ENCODE measurements around the gene ASCC1.

ASCC1 gene

GRCh38 chr10:72244573-72245038 is 28.5 kb upstream of the ASCC1 start:
- peak; percentile 48 for DNase-seq (ENCODE audit: low read depth)
- Histone ChIP-seq H3K4me3 (ENCODE audit: low read length) (peak overlapping the region; percentile 6), H3K9me3 (ENCODE audit: control insufficient read depth, low read length) (no peaks in the 10 kb centered on the region), H3K36me3 (ENCODE audit: control insufficient read depth, insufficient read depth, low read length, severe bottlenecking) (no peaks in the 10 kb centered on the region), H3K4me1 (ENCODE audit: control insufficient read depth, insufficient read depth, low read length) (peaks cover 62% of the 10 kb centered on the region), H3K9ac (ENCODE audit: low read length) (peak overlapping the region; percentile 82), H3K27me3 (replicated peaks; ENCODE audit: control insufficient read depth, insufficient read depth, low read length) (no peaks in the 10 kb centered on the region)

GRCh38 chr10:72243822-72244437 is 27.9 kb upstream of the ASCC1 start:
- Histone ChIP-seq H3K27me3 (replicated peaks; ENCODE audit: control insufficient read depth, insufficient read depth, low read length) (no peaks in the 10 kb centered on the region), H3K4me1 (ENCODE audit: control insufficient read depth, insufficient read depth, low read length) (peaks cover 57% of the 10 kb centered on the region), H3K36me3 (ENCODE audit: control insufficient read depth, insufficient read depth, low read length, severe bottlenecking) (no peaks in the 10 kb centered on the region), H3K4me3 (ENCODE audit: low read length) (peak overlapping the region; percentile 17), H3K9ac (ENCODE audit: low read length) (peak overlapping the region; percentile 82), H3K9me3 (ENCODE audit: control insufficient read depth, low read length) (no peaks in the 10 kb centered on the region)
- peak; percentile 98 for DNase-seq (ENCODE audit: low read depth)

- DNase-seq (ENCODE audit: low read depth) = peak; percentile 36
- H3K9ac ChIP-seq (ENCODE audit: low read length) = peak overlapping the region; percentile 23
- H3K4me3 ChIP-seq (ENCODE audit: low read length) = no peak overlapping the region
- H3K9me3 ChIP-seq (ENCODE audit: control insufficient read depth, low read length) = no peaks in the 10 kb centered on the region
- H3K4me1 ChIP-seq (ENCODE audit: control insufficient read depth, insufficient read depth, low read length) = peaks cover 44% of the 10 kb centered on the region
- H3K36me3 ChIP-seq (ENCODE audit: control insufficient read depth, insufficient read depth, low read length, severe bottlenecking) = no peaks in the 10 kb centered on the region
- no peaks in the 10 kb centered on the region for H3K27me3 ChIP-seq (replicated peaks; ENCODE audit: control insufficient read depth, insufficient read depth, low read length)
Observed at GRCh38 chr10:72242675-72243074, 26.6 kb upstream of the ASCC1 start.

DNA sequence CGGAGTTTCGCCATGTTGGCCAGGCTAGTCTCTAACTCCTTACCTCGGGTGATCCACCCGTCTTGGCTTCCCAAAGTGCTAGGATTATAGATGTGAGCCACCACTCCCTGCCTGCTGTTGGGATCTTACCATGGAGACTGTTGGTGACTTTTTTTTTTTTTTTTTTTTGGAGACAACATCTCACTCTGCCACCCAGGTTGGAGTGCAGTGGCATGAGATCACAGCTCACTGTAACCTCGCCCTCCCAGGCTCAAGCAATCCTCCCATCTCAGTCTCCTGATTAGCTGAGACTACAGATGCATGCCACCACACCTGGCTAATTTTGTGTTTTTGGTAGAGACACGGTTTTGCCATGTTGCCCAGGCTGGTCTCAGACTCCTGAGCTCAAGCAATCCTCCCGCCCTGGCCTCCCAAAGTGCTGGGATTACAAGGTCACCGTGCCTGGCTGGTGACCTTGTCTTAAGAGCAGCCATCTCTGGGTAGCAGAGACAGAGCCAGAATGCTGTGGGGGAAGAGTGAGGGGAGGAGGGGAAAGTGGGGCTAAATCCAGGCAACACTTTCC is 25.7 kb upstream of the ASCC1 start:
- peaks cover 36% of the 10 kb centered on the region for H3K4me1 ChIP-seq (ENCODE audit: control insufficient read depth, insufficient read depth, low read length)
- H3K27me3 ChIP-seq (replicated peaks; ENCODE audit: control insufficient read depth, insufficient read depth, low read length) = no peaks in the 10 kb centered on the region
- no peak overlapping the region for H3K4me3 ChIP-seq (ENCODE audit: low read length)
- DNase-seq (ENCODE audit: low read depth) = no peak
- no peak overlapping the region for H3K9ac ChIP-seq (ENCODE audit: low read length)
- no peaks in the 10 kb centered on the region for H3K9me3 ChIP-seq (ENCODE audit: control insufficient read depth, low read length)
- H3K36me3 ChIP-seq (ENCODE audit: control insufficient read depth, insufficient read depth, low read length, severe bottlenecking) = no peaks in the 10 kb centered on the region

DNA sequence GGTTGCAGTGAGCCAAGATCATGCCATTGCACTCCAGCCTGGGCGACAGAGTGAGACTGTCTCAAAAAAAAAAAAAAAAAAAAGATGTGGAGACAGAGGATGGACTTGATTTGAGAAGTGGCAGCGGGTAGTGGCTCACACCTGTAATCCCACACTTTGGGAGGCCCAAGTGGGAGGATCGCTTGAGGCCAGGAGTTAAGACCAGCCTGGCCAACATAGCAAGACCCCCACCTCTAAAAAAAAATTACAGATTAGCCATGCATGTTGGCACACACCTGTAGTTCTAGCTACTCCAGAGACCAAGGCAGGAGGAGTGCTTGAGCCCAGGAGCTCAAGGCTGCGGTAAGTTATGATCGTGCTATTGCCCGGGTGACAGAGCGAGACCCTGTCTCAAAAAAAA is 24.3 kb upstream of the ASCC1 start:
- H3K4me3 ChIP-seq (ENCODE audit: low read length) = no peak overlapping the region
- H3K9ac ChIP-seq (ENCODE audit: low read length) = no peak overlapping the region
- DNase-seq (ENCODE audit: low read depth) = no peak
- H3K9me3 ChIP-seq (ENCODE audit: control insufficient read depth, low read length) = no peaks in the 10 kb centered on the region
- peaks cover 9% of the 10 kb centered on the region for H3K36me3 ChIP-seq (ENCODE audit: control insufficient read depth, insufficient read depth, low read length, severe bottlenecking)
- H3K27me3 ChIP-seq (replicated peaks; ENCODE audit: control insufficient read depth, insufficient read depth, low read length) = no peaks in the 10 kb centered on the region
- peaks cover 26% of the 10 kb centered on the region for H3K4me1 ChIP-seq (ENCODE audit: control insufficient read depth, insufficient read depth, low read length)

DNA sequence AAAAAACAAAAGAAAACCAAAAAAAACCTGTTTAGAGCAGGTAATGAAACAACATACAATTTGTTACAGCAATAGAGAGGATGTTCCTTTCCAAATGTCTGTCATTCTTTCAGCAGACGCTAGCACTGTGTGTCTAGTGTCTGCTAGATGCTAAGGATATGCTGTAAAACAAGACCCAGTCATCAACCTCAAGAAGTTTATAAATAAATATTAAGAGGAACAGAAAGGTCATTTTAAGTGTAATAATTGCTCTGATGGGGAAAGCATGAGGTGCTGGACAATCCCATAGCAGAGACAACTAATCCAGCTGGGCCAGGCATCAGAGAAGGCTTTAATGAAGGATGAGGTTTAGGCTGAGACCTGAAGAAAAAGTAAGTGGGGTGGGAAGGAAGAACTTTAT is 23.3 kb upstream of the ASCC1 start:
- H3K9me3 ChIP-seq (ENCODE audit: control insufficient read depth, low read length) = no peaks in the 10 kb centered on the region
- H3K4me3 ChIP-seq (ENCODE audit: low read length) = no peak overlapping the region
- H3K4me1 ChIP-seq (ENCODE audit: control insufficient read depth, insufficient read depth, low read length) = peaks cover 17% of the 10 kb centered on the region
- H3K9ac ChIP-seq (ENCODE audit: low read length) = no peak overlapping the region
- no peak for DNase-seq (ENCODE audit: low read depth)
- H3K27me3 ChIP-seq (replicated peaks; ENCODE audit: control insufficient read depth, insufficient read depth, low read length) = no peaks in the 10 kb centered on the region
- H3K36me3 ChIP-seq (ENCODE audit: control insufficient read depth, insufficient read depth, low read length, severe bottlenecking) = peaks cover 15% of the 10 kb centered on the region

DNA sequence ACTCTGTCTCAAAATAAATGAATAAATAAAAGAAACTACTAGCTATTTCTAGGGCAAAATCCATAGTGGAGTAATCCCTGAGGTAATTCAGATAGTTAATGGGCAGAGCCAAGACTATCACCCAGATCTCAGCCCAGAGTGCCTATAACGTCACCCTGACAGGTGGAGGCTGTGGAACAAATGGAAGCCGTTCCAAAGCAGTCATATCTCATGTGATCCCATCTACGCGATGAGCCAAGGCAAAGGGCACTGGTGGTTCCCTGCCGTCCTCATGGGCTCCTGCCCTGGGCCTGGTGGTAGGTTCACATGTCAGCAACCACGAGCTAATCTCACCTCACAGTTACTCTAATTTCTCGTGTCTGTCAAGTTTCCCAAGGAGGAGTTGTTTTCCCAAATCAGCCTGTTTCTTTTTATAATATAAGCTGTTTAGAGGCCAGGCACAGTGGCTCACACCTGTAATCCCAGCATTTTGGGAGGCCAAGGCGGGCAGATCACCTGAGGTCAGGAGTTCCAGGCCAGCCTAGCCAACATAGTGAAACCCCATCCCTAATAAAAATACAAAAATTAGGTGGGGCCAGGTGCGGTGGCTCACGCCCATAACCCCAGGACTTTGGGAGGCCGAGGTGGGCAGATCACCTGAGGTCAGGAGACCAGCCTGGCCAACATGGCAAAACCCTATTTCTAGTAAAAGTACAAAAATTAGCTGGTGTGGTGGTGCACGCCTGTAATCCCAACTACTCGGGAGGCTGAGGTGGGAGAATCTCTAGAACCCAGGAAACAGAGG is 22.5 kb upstream of the ASCC1 start:
- Histone ChIP-seq H3K9me3 (ENCODE audit: control insufficient read depth, low read length) (no peaks in the 10 kb centered on the region), H3K36me3 (ENCODE audit: control insufficient read depth, insufficient read depth, low read length, severe bottlenecking) (peaks cover 21% of the 10 kb centered on the region), H3K4me3 (ENCODE audit: low read length) (no peak overlapping the region), H3K9ac (ENCODE audit: low read length) (no peak overlapping the region), H3K4me1 (ENCODE audit: control insufficient read depth, insufficient read depth, low read length) (peaks cover 11% of the 10 kb centered on the region), H3K27me3 (replicated peaks; ENCODE audit: control insufficient read depth, insufficient read depth, low read length) (no peaks in the 10 kb centered on the region)
- no peak for DNase-seq (ENCODE audit: low read depth)

DNA sequence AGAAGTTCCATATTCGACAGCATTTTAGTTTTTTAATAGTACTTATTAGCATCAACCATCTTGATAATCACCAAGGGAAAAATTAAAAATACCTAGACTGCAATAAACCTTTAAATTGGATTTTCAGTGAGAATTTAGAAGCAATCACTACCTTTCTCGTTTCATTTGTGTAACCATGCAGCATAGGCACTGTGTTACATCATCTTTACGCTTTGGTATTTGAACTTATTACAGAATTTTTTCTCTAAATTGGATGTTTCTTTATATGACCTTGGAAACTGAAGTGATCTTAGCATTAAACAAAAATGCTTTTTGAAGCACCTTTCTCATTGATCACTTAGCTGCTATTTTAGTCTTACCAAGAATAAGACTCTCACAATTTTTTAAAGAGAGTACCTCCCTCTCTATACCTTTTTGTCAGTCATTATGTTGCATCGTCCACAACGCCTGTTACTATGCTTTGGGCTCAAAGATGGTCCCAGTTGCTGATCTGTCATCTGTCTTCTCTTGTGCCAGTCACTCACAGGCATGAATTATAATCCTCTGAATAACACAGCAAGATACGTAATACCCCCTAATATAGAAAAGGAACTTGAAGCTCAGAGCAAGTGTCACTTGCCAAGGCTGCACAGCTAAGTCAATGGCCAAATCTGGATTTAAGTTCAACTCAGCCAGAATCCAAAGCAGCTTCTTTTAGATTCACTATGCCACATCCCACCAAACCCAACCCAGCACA is 19.6 kb upstream of the ASCC1 start:
- Histone ChIP-seq H3K9me3 (ENCODE audit: control insufficient read depth, low read length) (no peaks in the 10 kb centered on the region), H3K27me3 (replicated peaks; ENCODE audit: control insufficient read depth, insufficient read depth, low read length) (no peaks in the 10 kb centered on the region), H3K9ac (ENCODE audit: low read length) (no peak overlapping the region), H3K36me3 (ENCODE audit: control insufficient read depth, insufficient read depth, low read length, severe bottlenecking) (peaks cover 36% of the 10 kb centered on the region), H3K4me3 (ENCODE audit: low read length) (no peak overlapping the region), H3K4me1 (ENCODE audit: control insufficient read depth, insufficient read depth, low read length) (no peaks in the 10 kb centered on the region)
- DNase-seq (ENCODE audit: low read depth) = no peak

- H3K9ac ChIP-seq (ENCODE audit: low read length) = no peak overlapping the region
- no peaks in the 10 kb centered on the region for H3K27me3 ChIP-seq (replicated peaks; ENCODE audit: control insufficient read depth, insufficient read depth, low read length)
- H3K9me3 ChIP-seq (ENCODE audit: control insufficient read depth, low read length) = no peaks in the 10 kb centered on the region
- H3K4me1 ChIP-seq (ENCODE audit: control insufficient read depth, insufficient read depth, low read length) = peaks cover 5% of the 10 kb centered on the region
- no peak for DNase-seq (ENCODE audit: low read depth)
- H3K4me3 ChIP-seq (ENCODE audit: low read length) = no peak overlapping the region
- H3K36me3 ChIP-seq (ENCODE audit: control insufficient read depth, insufficient read depth, low read length, severe bottlenecking) = peaks cover 37% of the 10 kb centered on the region
Observed at GRCh38 chr10:72234560-72235095, 18.6 kb upstream of the ASCC1 start.

GRCh38 chr10:72233621-72234020 is 17.5 kb upstream of the ASCC1 start:
- H3K9ac ChIP-seq (ENCODE audit: low read length) = no peak overlapping the region
- no peak for DNase-seq (ENCODE audit: low read depth)
- H3K9me3 ChIP-seq (ENCODE audit: control insufficient read depth, low read length) = no peaks in the 10 kb centered on the region
- H3K36me3 ChIP-seq (ENCODE audit: control insufficient read depth, insufficient read depth, low read length, severe bottlenecking) = peaks cover 37% of the 10 kb centered on the region
- H3K4me3 ChIP-seq (ENCODE audit: low read length) = no peak overlapping the region
- peaks cover 10% of the 10 kb centered on the region for H3K4me1 ChIP-seq (ENCODE audit: control insufficient read depth, insufficient read depth, low read length)
- H3K27me3 ChIP-seq (replicated peaks; ENCODE audit: control insufficient read depth, insufficient read depth, low read length) = no peaks in the 10 kb centered on the region
